Trophoblast cell (in vitro differentiated cells and primary cell): ENCODE results near the gene WIF1.

ENCODE experiments used
- DNase-seq, 2 donors: peaks; one replicate each; pipeline ENCODE4 v3.0.0-alpha.2; 2016
- H2AFZ ChIP-seq: 2 replicates; pipeline ENCODE4 v1.6.1; 2013; ENCODE audit warnings: low read length, moderate library complexity, mild to moderate bottlenecking; ENCODE audit not compliant: insufficient read depth, poor library complexity
- H2AK5ac ChIP-seq: 2 replicates; pipeline ENCODE4 v1.6.1; 2013; ENCODE audit warnings: mild to moderate bottlenecking, low read length
- H2BK120ac ChIP-seq: 2 replicates; pipeline ENCODE4 v1.6.1; 2013; ENCODE audit warnings: low read length, mild to moderate bottlenecking, moderate library complexity; ENCODE audit not compliant: insufficient read depth, poor library complexity
- H2BK12ac ChIP-seq: 2 replicates; pipeline ENCODE4 v1.6.1; 2013; ENCODE audit warnings: mild to moderate bottlenecking, low read length, moderate library complexity
- H2BK5ac ChIP-seq: 2 replicates; pipeline ENCODE4 v1.6.1; 2013; ENCODE audit warnings: low read length, low read depth, moderate library complexity, mild to moderate bottlenecking; ENCODE audit not compliant: poor library complexity
- H3K14ac ChIP-seq: 2 replicates; pipeline ENCODE4 v1.6.1; 2013; ENCODE audit warnings: mild to moderate bottlenecking, low read length
- H3K18ac ChIP-seq: 2 replicates; pipeline ENCODE4 v1.6.1; 2013; ENCODE audit warnings: mild to moderate bottlenecking, low read length
- H3K23ac ChIP-seq: 2 replicates; pipeline ENCODE4 v1.6.1; 2013; ENCODE audit warnings: low read length
- H3K27ac ChIP-seq: 2 replicates; pipeline ENCODE4 v1.5.1; 2013; ENCODE audit warnings: low read depth, mild to moderate bottlenecking, inconsistent platforms, low read length, moderate library complexity
- H3K27me3 ChIP-seq: 2 replicates; pipeline ENCODE4 v1.6.1; 2013; ENCODE audit warnings: inconsistent platforms, mild to moderate bottlenecking, low read length, moderate library complexity; ENCODE audit not compliant: insufficient read depth
- H3K36me3 ChIP-seq, 2 experiments: 1 replicate in 1 of 2; 2 replicates in 1 of 2; pipeline ENCODE4 v1.6.1; 2013; ENCODE audit warnings: low read length in 2 of 2, mild to moderate bottlenecking in 2 of 2, moderate library complexity in 1 of 2; ENCODE audit not compliant: insufficient read depth in 2 of 2, control insufficient read depth in 1 of 2
- H3K4ac ChIP-seq: 2 replicates; pipeline ENCODE4 v1.6.1; 2013; ENCODE audit warnings: low read depth, mild to moderate bottlenecking, low read length, moderate library complexity
- H3K4me1 ChIP-seq, 2 experiments: 1 replicate in 1 of 2; 2 replicates in 1 of 2; pipeline ENCODE4 v1.6.1; 2013; ENCODE audit warnings: low read length in 2 of 2, mild to moderate bottlenecking in 2 of 2, moderate library complexity in 1 of 2; ENCODE audit not compliant: insufficient read depth in 2 of 2, control insufficient read depth in 1 of 2
- H3K4me2 ChIP-seq: 2 replicates; pipeline ENCODE4 v1.6.1; 2013; ENCODE audit warnings: inconsistent platforms, mild to moderate bottlenecking, low read length, moderate library complexity
- H3K4me3 ChIP-seq: 2 replicates; pipeline ENCODE4 v1.5.1; 2013; ENCODE audit warnings: mild to moderate bottlenecking, low read depth, low read length, inconsistent platforms
- H3K79me1 ChIP-seq: one replicate; pipeline ENCODE4 v1.6.1; 2013; ENCODE audit warnings: low read length
- H3K79me2 ChIP-seq: 2 replicates; pipeline ENCODE4 v1.6.1; 2013; ENCODE audit warnings: low read length, mild to moderate bottlenecking; ENCODE audit not compliant: control insufficient read depth, insufficient read depth, poor library complexity
- H3K9ac ChIP-seq: 2 replicates; pipeline ENCODE4 v1.6.1; 2013; ENCODE audit warnings: mild to moderate bottlenecking, low read length
- H3K9me3 ChIP-seq: 2 replicates; pipeline ENCODE4 v1.6.1; 2013; ENCODE audit warnings: low read depth, mild to moderate bottlenecking, control low read depth, inconsistent platforms, low read length; ENCODE audit not compliant: insufficient read depth
- H4K12ac ChIP-seq: 2 replicates; pipeline ENCODE4 v1.6.1; 2013; ENCODE audit warnings: low read depth, mild to moderate bottlenecking, low read length, moderate library complexity
- H4K8ac ChIP-seq: 2 replicates; pipeline ENCODE4 v1.6.1; 2013; ENCODE audit warnings: low read depth, mild to moderate bottlenecking, low read length, moderate library complexity
- H4K91ac ChIP-seq: one replicate; pipeline ENCODE4 v1.6.1; 2013; ENCODE audit warnings: low read depth, mild to moderate bottlenecking, low read length, moderate library complexity
- WGBS: extraction: QIAGEN DNeasy Blood & Tissue Kit; methylation state at CpG from one replicate; pipeline ENCODE4 v1.1.7; 2013; ENCODE audit warnings: missing lambda C conversion rate; ENCODE audit not compliant: insufficient read length, insufficient coverage; ENCODE audit errors: extremely low coverage; 5-methylcytosine and 5-hydroxymethylcytosine counted together

Gene WIF1

GRCh38 chr12:65098364-65098763 is 22.7 kb downstream of the WIF1 start:
- Histone ChIP-seq H3K27me3 (no peaks in the 10 kb centered on the region), H4K8ac (no peak overlapping the region), H3K79me2 (no peaks in the 10 kb centered on the region), H2BK5ac (no peak overlapping the region), H2BK12ac (no peak overlapping the region), H3K23ac (no peak overlapping the region), H4K91ac (no peak overlapping the region), H3K79me1 (no peaks in the 10 kb centered on the region), H3K27ac (no peak overlapping the region), H3K18ac (no peak overlapping the region), H3K4ac (no peak overlapping the region), H4K12ac (no peak overlapping the region), H3K4me3 (no peak overlapping the region), H2AFZ (no peak overlapping the region), H3K4me1 (no peaks in the 10 kb centered on the region), H3K9ac (no peak overlapping the region), H3K14ac (no peak overlapping the region), H3K36me3 (no peaks in the 10 kb centered on the region), H2BK120ac (no peak overlapping the region), H3K4me2 (no peak overlapping the region), H3K9me3 (no peaks in the 10 kb centered on the region), H2AK5ac (no peak overlapping the region)
- no CpG with 5 or more reads among the region's 3 CpGs for WGBS
- no peak for DNase-seq

DNA sequence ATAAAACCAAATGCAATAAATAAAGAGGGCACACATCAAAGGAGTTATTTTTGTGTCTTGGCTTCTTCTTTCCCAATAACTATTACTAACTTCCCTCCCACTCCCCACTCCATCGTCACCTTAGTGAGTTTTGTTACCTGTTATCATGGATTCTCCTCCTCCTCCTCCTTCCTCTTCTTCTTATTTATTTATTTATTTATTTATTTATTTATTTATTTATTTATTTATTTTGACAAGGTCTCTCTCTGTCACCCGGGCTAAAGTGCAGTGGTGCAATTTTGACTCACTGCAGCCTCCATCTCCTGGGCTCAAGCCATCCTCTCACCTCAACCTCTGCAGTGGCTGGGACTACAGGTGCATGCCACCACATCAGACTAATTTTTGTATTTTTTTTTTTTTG is 26.4 kb downstream of the WIF1 start:
- no peak overlapping the region for H2BK120ac ChIP-seq
- H3K18ac ChIP-seq, result no peak overlapping the region
- no peak overlapping the region for H2BK12ac ChIP-seq
- H3K27me3 ChIP-seq, result no peaks in the 10 kb centered on the region
- WGBS, result no CpG with 5 or more reads among the region's 2 CpGs
- H3K4me1 ChIP-seq, result no peaks in the 10 kb centered on the region
- H3K23ac ChIP-seq, result no peak overlapping the region
- no peak overlapping the region for H2AK5ac ChIP-seq
- H3K4me2 ChIP-seq, result no peak overlapping the region
- no peak overlapping the region for H2AFZ ChIP-seq
- no peak overlapping the region for H3K4ac ChIP-seq
- H3K14ac ChIP-seq, result no peak overlapping the region
- no peak overlapping the region for H3K9ac ChIP-seq
- no peak for DNase-seq
- H3K36me3 ChIP-seq, result no peaks in the 10 kb centered on the region
- H3K9me3 ChIP-seq, result no peaks in the 10 kb centered on the region
- no peak overlapping the region for H3K4me3 ChIP-seq
- no peak overlapping the region for H4K8ac ChIP-seq
- H3K27ac ChIP-seq, result no peak overlapping the region
- no peak overlapping the region for H2BK5ac ChIP-seq
- H4K12ac ChIP-seq, result no peak overlapping the region
- H3K79me1 ChIP-seq, result no peaks in the 10 kb centered on the region
- no peaks in the 10 kb centered on the region for H3K79me2 ChIP-seq
- no peak overlapping the region for H4K91ac ChIP-seq

GRCh38 chr12:65093606-65094005 is 27.5 kb downstream of the WIF1 start:
- Histone ChIP-seq H2BK120ac (no peak overlapping the region), H4K12ac (no peak overlapping the region), H3K14ac (no peak overlapping the region)

DNA sequence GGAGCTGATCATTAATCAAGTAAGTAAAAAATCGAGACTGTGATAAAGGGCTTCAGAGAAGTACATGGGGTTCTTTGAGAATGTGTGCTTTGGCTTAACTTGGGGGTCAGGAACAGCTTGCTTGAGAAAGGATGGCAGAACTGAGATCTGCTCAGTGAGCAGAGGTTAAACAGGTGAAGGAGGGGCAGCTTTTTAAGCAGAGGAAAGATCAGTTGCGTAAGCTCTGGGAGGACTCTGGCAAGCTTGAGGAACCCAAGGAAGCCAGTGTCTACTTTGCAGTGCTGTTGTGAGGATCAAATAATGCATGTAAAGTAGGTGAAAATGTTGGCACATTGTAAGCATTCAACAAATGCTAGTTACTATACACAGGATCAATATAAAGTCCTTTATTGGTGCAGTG is 30.6 kb downstream of the WIF1 start:
- Histone ChIP-seq H3K18ac (no peak overlapping the region), H3K14ac (no peak overlapping the region), H3K79me1 (no peaks in the 10 kb centered on the region), H2BK12ac (no peak overlapping the region), H3K9me3 (no peaks in the 10 kb centered on the region), H3K23ac (no peak overlapping the region), H4K12ac (no peak overlapping the region), H2AFZ (no peak overlapping the region), H3K27me3 (no peaks in the 10 kb centered on the region), H2AK5ac (no peak overlapping the region), H2BK5ac (no peak overlapping the region), H4K8ac (no peak overlapping the region), H3K36me3 (no peaks in the 10 kb centered on the region), H3K79me2 (no peaks in the 10 kb centered on the region), H3K4me3 (no peak overlapping the region), H3K27ac (no peak overlapping the region), H3K4me2 (no peak overlapping the region), H2BK120ac (no peak overlapping the region), H3K4ac (no peak overlapping the region), H3K4me1 (no peaks in the 10 kb centered on the region), H4K91ac (no peak overlapping the region), H3K9ac (no peak overlapping the region)
- WGBS, result no CpG with 5 or more reads among the region's 2 CpGs
- DNase-seq, result no peak

More at GRCh38 chr12:65093606-65094005, 27.5 kb downstream of the WIF1 start:
- Histone ChIP-seq H3K18ac (no peak overlapping the region), H2BK5ac (no peak overlapping the region), H3K27ac (no peak overlapping the region), H3K23ac (no peak overlapping the region), H2AFZ (no peak overlapping the region), H3K79me1 (no peaks in the 10 kb centered on the region), H3K4me2 (no peak overlapping the region), H2BK12ac (no peak overlapping the region), H3K9me3 (no peaks in the 10 kb centered on the region), H3K9ac (no peak overlapping the region), H3K27me3 (no peaks in the 10 kb centered on the region), H3K4ac (no peak overlapping the region), H4K91ac (no peak overlapping the region), H3K4me3 (no peak overlapping the region), H3K79me2 (no peaks in the 10 kb centered on the region), H2AK5ac (no peak overlapping the region), H3K36me3 (no peaks in the 10 kb centered on the region), H4K8ac (no peak overlapping the region), H3K4me1 (no peaks in the 10 kb centered on the region)
- no CpG with 5 or more reads among the region's 5 CpGs for WGBS
- DNase-seq, result no peak
